GM19238 (cell line): ENCODE results near the gene CLDN9.

Experiments
- DNase-seq: peaks from one replicate; pipeline ENCODE4 v3.0.0; 2011; ENCODE audit warnings: low spot score; ENCODE audit not compliant: insufficient read length

CLDN9 gene

DNA sequence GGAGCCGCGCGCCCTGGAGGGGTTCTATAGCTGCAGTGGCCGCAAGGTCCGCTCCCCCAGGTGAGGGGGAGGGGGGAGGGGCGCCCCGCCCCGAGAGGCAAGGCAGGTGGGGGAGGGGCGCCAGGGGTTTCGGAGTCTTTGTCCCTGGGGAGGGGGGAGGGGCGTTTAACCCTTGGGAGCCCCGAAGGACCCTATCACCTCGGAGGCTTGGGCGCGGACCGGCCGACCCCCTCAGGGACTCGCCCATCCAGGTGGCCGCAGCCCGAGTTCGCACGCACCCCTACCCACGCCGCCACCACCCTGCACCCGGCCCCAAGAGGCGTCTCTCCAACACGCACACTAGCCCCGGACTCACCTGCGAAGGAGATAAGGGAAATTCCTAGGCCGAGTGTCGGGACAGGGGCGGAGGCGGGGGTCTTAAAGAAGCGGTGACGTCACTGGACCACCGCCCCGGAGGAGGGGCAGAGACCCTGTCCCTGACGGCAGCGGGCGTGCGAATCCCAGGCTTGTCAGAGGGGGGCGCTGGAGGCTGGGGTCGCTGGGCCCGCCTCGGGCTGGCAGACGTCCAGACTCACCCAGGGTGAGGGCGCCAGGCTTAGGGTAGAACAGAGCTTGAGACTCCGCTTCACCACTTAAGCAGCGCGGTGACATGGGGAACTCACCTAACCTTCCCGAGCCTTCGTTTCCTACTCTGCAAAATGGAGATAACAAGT, 5.2 kb downstream of the CLDN9 start, which contains the start of gene CLDN6:
Gene CLDN6 (minus strand): TSS at position 390 of the 713 bp plus-strand sequence. CDS start 2,162 bp downstream, outside the sequence.
- DNase-seq, result no peak

GRCh38 chr16:3019594-3020246, 7.0 kb downstream of the CLDN9 start:
- no peak for DNase-seq

GRCh38 chr16:3020247-3020603, 7.5 kb downstream of the CLDN9 start, which contains the start of gene TNFRSF12A:
TNFRSF12A (plus strand) TSS chr16:3020368; CDS start chr16:3020398, 30 bp downstream.
- peak; percentile 90 for DNase-seq

- no peak for DNase-seq
Observed at GRCh38 chr16:3020604-3021448, 8.1 kb downstream of the CLDN9 start.

GRCh38 chr16:3021449-3022207, 8.9 kb downstream of the CLDN9 start:
- DNase-seq, result peak; percentile 77

GRCh38 chr16:3022208-3022683, 9.5 kb downstream of the CLDN9 start:
- no peak for DNase-seq

GRCh38 chr16:3022684-3023414, 10.1 kb downstream of the CLDN9 start:
- no peak for DNase-seq

DNA sequence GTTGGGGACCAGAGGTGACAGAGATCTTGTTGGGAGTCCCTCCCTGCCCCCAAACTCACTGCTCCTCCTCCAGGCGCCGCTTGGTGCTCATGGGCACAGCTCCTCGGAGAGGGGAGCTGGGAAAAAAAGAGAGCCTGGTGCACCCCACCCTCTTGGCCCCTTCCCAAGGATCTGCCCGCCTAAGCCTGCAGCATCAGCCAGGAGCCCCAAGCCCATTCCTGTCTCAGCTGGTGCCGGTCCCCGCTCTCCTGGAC, 10.6 kb downstream of the CLDN9 start:
- no peak for DNase-seq

DNA sequence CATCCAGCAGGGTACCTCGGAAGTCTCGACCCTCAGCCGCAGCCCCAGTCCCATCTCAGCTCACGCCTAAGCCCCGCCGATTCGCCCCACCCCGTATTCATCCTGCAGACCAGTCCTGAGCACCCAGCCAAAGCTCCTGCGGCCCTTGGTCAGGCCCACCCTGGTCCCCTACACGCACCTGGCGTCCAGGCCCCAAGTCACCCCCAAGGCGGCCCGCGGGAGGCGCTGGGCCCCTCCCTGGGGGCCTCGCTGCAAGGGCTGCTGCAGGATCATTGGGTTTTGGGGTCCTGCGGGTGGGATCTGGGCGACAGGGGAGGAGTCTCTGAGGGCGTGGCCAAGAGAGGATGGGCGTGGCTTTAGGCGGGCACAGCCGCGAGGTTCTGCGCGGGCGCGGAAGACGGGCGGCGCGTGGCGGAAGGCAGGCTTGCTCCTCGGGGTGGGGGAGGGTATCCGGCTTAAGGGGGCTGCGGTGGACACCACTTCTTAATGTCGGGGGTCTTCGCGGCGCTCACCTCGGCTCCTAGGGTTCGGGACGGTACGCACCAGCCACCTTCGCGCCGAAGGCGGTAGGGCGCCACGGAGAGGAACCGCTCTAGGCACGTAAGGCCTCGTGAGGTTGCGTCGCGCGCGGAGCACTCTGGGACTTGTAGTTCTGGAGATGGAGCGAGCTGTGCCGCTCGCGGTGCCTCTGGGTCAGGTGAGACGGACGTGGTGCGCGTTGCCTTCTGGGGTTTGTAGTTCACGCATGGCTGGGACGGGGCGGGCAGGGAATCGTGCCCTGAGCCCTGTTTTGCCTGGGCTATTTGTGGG, 11.2 kb downstream of the CLDN9 start, which contains the start of the genes HCFC1R1 and THOC6:
Gene HCFC1R1 (minus strand): TSS at position 274 of the 810 bp plus-strand sequence. CDS start 1 bp downstream, at position 273.
Gene THOC6 (plus strand): TSS at position 367 of the 810 bp plus-strand sequence. CDS start 292 bp downstream, at position 659.
- DNase-seq, result peak; percentile 95

- no peak for DNase-seq
Observed at GRCh38 chr16:3025032-3026002, 12.6 kb downstream of the CLDN9 start.

DNA sequence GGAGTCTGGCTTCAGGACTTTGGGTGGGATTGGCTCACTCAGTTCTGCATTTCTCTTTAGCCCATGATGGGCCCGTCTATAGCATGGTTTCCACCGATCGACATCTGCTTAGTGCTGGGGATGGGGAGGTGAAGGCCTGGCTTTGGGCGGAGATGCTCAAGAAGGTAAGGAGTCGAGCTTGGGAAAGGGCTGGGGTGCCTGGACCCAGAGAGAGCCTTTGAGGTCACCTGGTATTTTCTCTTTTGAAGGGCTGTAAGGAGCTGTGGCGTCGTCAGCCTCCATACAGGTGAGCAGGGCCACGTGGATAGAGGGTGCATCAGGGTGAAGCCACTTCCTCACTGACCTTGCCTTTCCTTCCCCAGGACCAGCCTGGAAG, 13.3 kb downstream of the CLDN9 start:
- no peak for DNase-seq

DNA sequence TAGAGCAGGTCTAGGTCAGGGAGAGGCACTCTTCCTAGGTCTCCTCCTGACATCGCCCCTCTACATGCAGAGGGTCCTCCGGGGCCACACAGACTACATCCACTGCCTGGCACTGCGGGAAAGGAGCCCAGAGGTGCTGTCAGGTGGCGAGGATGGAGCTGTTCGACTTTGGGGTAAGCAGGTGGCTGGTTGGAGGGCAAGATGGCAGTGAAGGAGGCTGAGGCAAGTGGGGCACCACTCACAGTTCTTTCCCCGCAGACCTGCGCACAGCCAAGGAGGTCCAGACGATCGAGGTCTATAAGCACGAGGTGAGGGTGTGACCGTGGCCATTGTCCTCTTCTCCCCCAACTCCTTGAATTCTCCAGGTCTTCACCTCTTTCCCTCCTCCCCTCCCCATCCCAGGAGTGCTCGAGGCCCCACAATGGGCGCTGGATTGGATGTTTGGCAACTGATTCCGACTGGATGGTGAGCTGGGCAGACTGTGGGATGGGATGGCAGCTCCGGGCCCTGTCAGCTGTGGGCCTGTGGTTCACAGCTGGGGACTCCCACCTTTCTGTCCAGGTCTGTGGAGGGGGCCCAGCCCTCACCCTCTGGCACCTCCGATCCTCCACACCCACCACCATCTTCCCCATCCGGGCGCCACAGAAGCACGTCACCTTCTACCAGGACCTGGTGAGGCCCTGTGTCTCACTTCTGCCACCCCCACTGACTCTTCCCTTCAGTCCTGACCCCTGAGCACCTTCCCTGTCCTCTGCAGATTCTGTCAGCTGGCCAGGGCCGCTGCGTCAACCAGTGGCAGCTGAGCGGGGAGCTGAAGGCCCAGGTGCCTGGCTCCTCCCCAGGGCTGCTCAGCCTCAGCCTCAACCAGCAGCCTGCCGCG, 14.1 kb downstream of the CLDN9 start:
- no peak for DNase-seq

DNA sequence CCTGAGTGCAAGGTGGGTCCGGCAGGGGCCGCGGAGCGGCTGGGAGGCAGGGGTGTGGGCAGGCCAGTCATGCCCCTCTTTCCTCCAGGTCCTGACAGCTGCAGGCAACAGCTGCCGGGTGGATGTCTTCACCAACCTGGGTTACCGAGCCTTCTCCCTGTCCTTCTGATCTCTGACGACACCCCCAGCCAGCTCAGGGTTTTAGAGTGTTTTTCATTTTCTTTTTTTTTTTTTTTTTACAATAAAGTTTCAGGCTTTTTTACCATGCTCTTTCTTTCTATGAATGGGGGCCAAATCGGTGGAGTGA, 14.7 kb downstream of the CLDN9 start:
- no peak for DNase-seq

GRCh38 chr16:3027983-3028715, 15.4 kb downstream of the CLDN9 start:
- peak; percentile 87 for DNase-seq

GRCh38 chr16:3028716-3029319, 16.1 kb downstream of the CLDN9 start:
- DNase-seq, result no peak

GRCh38 chr16:3029491-3030221, 16.9 kb downstream of the CLDN9 start:
- DNase-seq, result no peak
